ENCODE measurements around the gene URB1. TPM values are rescaled to one million over a fixed set of nuclear protein-coding genes. Genes with fewer than 3 reads are reported as not detected.

URB1 gene
- polyA plus RNA-seq, 2 donors = 4.6 to 5.5 TPM

- H3K27ac ChIP-seq (ENCODE audit: low read depth in 2 of 2, low read length in 1 of 2) = no peak overlapping the region
- WGBS, 2 donors = 97 to 98% methylated on average over 4 of the region's 4 CpGs
Measured at GRCh38 chr21:32307706-32308105, 85.1 kb downstream of the URB1 start.

GRCh38 chr21:32306021-32306780 lies 86.6 kb downstream of the URB1 start:
- Histone ChIP-seq H3K36me3 (ENCODE audit: control insufficient read depth in 2 of 2, insufficient read depth in 2 of 2, low read length in 1 of 2) (peaks cover 0 to 12% of the 10 kb centered on the region in 2 donors), H3K27ac (ENCODE audit: low read depth in 2 of 2, low read length in 1 of 2) (no peak overlapping the region), H3K4me1 (ENCODE audit: control insufficient read depth in 2 of 2, insufficient read depth in 2 of 2, low read length in 1 of 2) (no peaks in the 10 kb centered on the region), H3K4me3 (ENCODE audit: low read depth in 1 of 2, low read length in 2 of 2) (no peak overlapping the region), H3K9me3 (ENCODE audit: control insufficient read depth in 2 of 2, insufficient read depth in 1 of 2, low read depth in 1 of 2, low read length in 1 of 2) (no peaks in the 10 kb centered on the region), H3K27me3 (ENCODE audit: control insufficient read depth in 1 of 2, insufficient read depth in 2 of 2, low read length in 2 of 2) (no peaks in the 10 kb centered on the region)
- 69 to 70% methylated on average over 22 of the region's 22 CpGs for WGBS, 2 donors

More at GRCh38 chr21:32307706-32308105, 85.1 kb downstream of the URB1 start:
- H3K9me3 ChIP-seq (ENCODE audit: control insufficient read depth in 2 of 2, insufficient read depth in 1 of 2, low read depth in 1 of 2, low read length in 1 of 2) = no peaks in the 10 kb centered on the region
- no peak overlapping the region for H3K4me3 ChIP-seq (ENCODE audit: low read depth in 1 of 2, low read length in 2 of 2)
- no peaks in the 10 kb centered on the region for H3K27me3 ChIP-seq (ENCODE audit: control insufficient read depth in 1 of 2, insufficient read depth in 2 of 2, low read length in 2 of 2)
- peaks cover 2 to 23% of the 10 kb centered on the region in 2 donors for H3K36me3 ChIP-seq (ENCODE audit: control insufficient read depth in 2 of 2, insufficient read depth in 2 of 2, low read length in 1 of 2)
- H3K4me1 ChIP-seq (ENCODE audit: control insufficient read depth in 2 of 2, insufficient read depth in 2 of 2, low read length in 1 of 2) = no peaks in the 10 kb centered on the region

- Histone ChIP-seq H3K9me3 (ENCODE audit: control insufficient read depth in 2 of 2, insufficient read depth in 1 of 2, low read depth in 1 of 2, low read length in 1 of 2) (no peaks in the 10 kb centered on the region), H3K36me3 (ENCODE audit: control insufficient read depth in 2 of 2, insufficient read depth in 2 of 2, low read length in 1 of 2) (peaks cover 0 to 15% of the 10 kb centered on the region in 2 donors), H3K27me3 (ENCODE audit: control insufficient read depth in 1 of 2, insufficient read depth in 2 of 2, low read length in 2 of 2) (no peaks in the 10 kb centered on the region), H3K27ac (ENCODE audit: low read depth in 2 of 2, low read length in 1 of 2) (no peak overlapping the region), H3K4me1 (ENCODE audit: control insufficient read depth in 2 of 2, insufficient read depth in 2 of 2, low read length in 1 of 2) (no peaks in the 10 kb centered on the region), H3K4me3 (ENCODE audit: low read depth in 1 of 2, low read length in 2 of 2) (no peak overlapping the region)
- WGBS, 2 donors = 94 to 96% methylated on average over 7 of the region's 7 CpGs
Measured at GRCh38 chr21:32304998-32305397, 87.8 kb downstream of the URB1 start.

GRCh38 chr21:32303385-32303784 lies 89.4 kb downstream of the URB1 start:
- no peaks in the 10 kb centered on the region for H3K9me3 ChIP-seq (ENCODE audit: control insufficient read depth in 2 of 2, insufficient read depth in 1 of 2, low read depth in 1 of 2, low read length in 1 of 2)
- H3K4me3 ChIP-seq (ENCODE audit: low read depth in 1 of 2, low read length in 2 of 2) = no peak overlapping the region
- no peak overlapping the region for H3K27ac ChIP-seq (ENCODE audit: low read depth in 2 of 2, low read length in 1 of 2)
- H3K27me3 ChIP-seq (ENCODE audit: control insufficient read depth in 1 of 2, insufficient read depth in 2 of 2, low read length in 2 of 2) = no peaks in the 10 kb centered on the region
- WGBS, 2 donors = 91 to 98% methylated on average over 1 of the region's 1 CpG
- H3K36me3 ChIP-seq (ENCODE audit: control insufficient read depth in 2 of 2, insufficient read depth in 2 of 2, low read length in 1 of 2) = peaks cover 0 to 9% of the 10 kb centered on the region in 2 donors
- no peaks in the 10 kb centered on the region for H3K4me1 ChIP-seq (ENCODE audit: control insufficient read depth in 2 of 2, insufficient read depth in 2 of 2, low read length in 1 of 2)

DNA sequence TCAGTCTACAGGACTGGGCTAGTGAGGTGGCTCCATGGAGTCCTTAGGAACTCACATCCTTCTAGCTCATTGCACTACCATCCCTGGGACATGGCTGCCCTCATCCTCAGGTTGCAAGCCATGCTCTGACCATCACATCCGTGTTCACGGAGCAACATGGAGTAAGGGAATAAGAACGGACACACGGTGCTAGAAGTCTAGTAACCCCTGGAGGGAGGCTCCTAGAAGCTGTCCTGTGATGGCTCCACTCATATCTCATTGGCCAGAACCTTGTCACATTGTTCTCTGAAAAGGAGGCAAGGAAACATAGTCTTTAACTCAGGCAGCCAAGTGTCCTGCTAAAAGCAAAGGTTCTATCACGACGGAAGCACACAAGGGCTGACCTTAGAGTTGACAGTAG lies 90.3 kb downstream of the URB1 start:
- H3K4me3 ChIP-seq (ENCODE audit: low read depth in 1 of 2, low read length in 2 of 2) = no peak overlapping the region
- peaks cover 0 to 8% of the 10 kb centered on the region in 2 donors for H3K36me3 ChIP-seq (ENCODE audit: control insufficient read depth in 2 of 2, insufficient read depth in 2 of 2, low read length in 1 of 2)
- no peak overlapping the region for H3K27ac ChIP-seq (ENCODE audit: low read depth in 2 of 2, low read length in 1 of 2)
- 90 to 95% methylated on average over 6 of the region's 6 CpGs for WGBS, 2 donors
- H3K27me3 ChIP-seq (ENCODE audit: control insufficient read depth in 1 of 2, insufficient read depth in 2 of 2, low read length in 2 of 2) = no peaks in the 10 kb centered on the region
- no peaks in the 10 kb centered on the region for H3K4me1 ChIP-seq (ENCODE audit: control insufficient read depth in 2 of 2, insufficient read depth in 2 of 2, low read length in 1 of 2)
- no peaks in the 10 kb centered on the region for H3K9me3 ChIP-seq (ENCODE audit: control insufficient read depth in 2 of 2, insufficient read depth in 1 of 2, low read depth in 1 of 2, low read length in 1 of 2)

GRCh38 chr21:32301596-32301995 lies 91.2 kb downstream of the URB1 start:
- Histone ChIP-seq H3K9me3 (ENCODE audit: control insufficient read depth in 2 of 2, insufficient read depth in 1 of 2, low read depth in 1 of 2, low read length in 1 of 2) (no peaks in the 10 kb centered on the region), H3K27ac (ENCODE audit: low read depth in 2 of 2, low read length in 1 of 2) (no peak overlapping the region), H3K36me3 (ENCODE audit: control insufficient read depth in 2 of 2, insufficient read depth in 2 of 2, low read length in 1 of 2) (peaks cover 0 to 8% of the 10 kb centered on the region in 2 donors), H3K4me1 (ENCODE audit: control insufficient read depth in 2 of 2, insufficient read depth in 2 of 2, low read length in 1 of 2) (no peaks in the 10 kb centered on the region), H3K4me3 (ENCODE audit: low read depth in 1 of 2, low read length in 2 of 2) (no peak overlapping the region), H3K27me3 (ENCODE audit: control insufficient read depth in 1 of 2, insufficient read depth in 2 of 2, low read length in 2 of 2) (no peaks in the 10 kb centered on the region)
- 83 to 86% methylated on average over 2 of the region's 2 CpGs for WGBS, 2 donors

- H3K9me3 ChIP-seq (ENCODE audit: control insufficient read depth in 2 of 2, insufficient read depth in 1 of 2, low read depth in 1 of 2, low read length in 1 of 2) = no peaks in the 10 kb centered on the region
- no peaks in the 10 kb centered on the region for H3K27me3 ChIP-seq (ENCODE audit: control insufficient read depth in 1 of 2, insufficient read depth in 2 of 2, low read length in 2 of 2)
- WGBS, 2 donors = 92 to 93% methylated on average over 41 of the region's 41 CpGs
- H3K4me3 ChIP-seq (ENCODE audit: low read depth in 1 of 2, low read length in 2 of 2) = no peak overlapping the region
- no peaks in the 10 kb centered on the region for H3K4me1 ChIP-seq (ENCODE audit: control insufficient read depth in 2 of 2, insufficient read depth in 2 of 2, low read length in 1 of 2)
- no peak overlapping the region for H3K27ac ChIP-seq (ENCODE audit: low read depth in 2 of 2, low read length in 1 of 2)
- H3K36me3 ChIP-seq (ENCODE audit: control insufficient read depth in 2 of 2, insufficient read depth in 2 of 2, low read length in 1 of 2) = peaks cover 0 to 6% of the 10 kb centered on the region in 2 donors
Measured at GRCh38 chr21:32300117-32300681, 92.6 kb downstream of the URB1 start.

DNA sequence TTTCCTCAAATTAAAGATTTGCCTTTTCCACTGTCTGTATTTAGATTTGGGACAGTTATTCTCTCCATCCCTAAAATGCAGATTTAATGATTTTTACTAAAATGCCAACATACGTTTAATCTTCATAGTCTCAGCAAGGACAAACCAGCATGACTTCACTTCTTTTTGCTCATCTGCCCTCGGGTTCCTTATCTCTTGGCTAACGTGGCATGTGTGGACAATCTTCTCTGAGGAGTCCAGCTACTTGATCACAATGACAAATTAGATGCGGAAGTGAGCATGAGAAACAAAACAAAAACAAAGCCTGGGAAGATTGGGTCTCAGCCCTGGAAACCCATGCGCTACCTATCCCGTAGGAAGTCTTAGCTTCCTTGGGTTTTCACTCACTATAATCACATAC lies 93.1 kb downstream of the URB1 start:
- 83 to 85% methylated on average over 6 of the region's 6 CpGs for WGBS, 2 donors
- H3K27ac ChIP-seq (ENCODE audit: low read depth in 2 of 2, low read length in 1 of 2) = no peak overlapping the region
- H3K4me1 ChIP-seq (ENCODE audit: control insufficient read depth in 2 of 2, insufficient read depth in 2 of 2, low read length in 1 of 2) = no peaks in the 10 kb centered on the region
- H3K27me3 ChIP-seq (ENCODE audit: control insufficient read depth in 1 of 2, insufficient read depth in 2 of 2, low read length in 2 of 2) = no peaks in the 10 kb centered on the region
- peaks cover 0 to 6% of the 10 kb centered on the region in 2 donors for H3K36me3 ChIP-seq (ENCODE audit: control insufficient read depth in 2 of 2, insufficient read depth in 2 of 2, low read length in 1 of 2)
- H3K9me3 ChIP-seq (ENCODE audit: control insufficient read depth in 2 of 2, insufficient read depth in 1 of 2, low read depth in 1 of 2, low read length in 1 of 2) = no peaks in the 10 kb centered on the region
- no peak overlapping the region for H3K4me3 ChIP-seq (ENCODE audit: low read depth in 1 of 2, low read length in 2 of 2)

DNA sequence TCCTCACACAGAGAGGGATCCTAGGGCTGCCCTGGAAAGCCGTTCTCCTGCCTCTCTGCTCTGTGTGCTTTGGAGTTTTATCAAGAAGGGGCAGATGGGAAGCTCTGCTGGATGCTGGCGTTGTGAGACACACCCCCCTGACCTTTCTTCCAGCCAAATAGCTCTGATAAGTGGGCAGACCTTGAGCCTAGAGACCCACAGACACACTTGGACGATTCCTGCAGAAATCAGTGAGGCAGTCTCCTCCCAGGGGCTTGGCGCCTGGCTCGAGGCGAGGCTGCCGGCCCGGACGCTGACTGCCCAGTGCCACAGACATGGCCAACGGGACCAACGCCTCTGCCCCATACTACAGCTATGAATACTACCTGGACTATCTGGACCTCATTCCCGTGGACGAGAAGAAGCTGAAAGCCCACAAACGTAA lies 94.1 kb downstream of the URB1 start, which contains the start of gene MRAP:
Gene MRAP, plus strand, starts transcription at position 198 of the 424 bp plus-strand sequence. Its CDS starts 117 bp downstream, at position 315.
- Histone ChIP-seq H3K4me3 (ENCODE audit: low read depth in 1 of 2, low read length in 2 of 2) (no peak within 1 kb of the TSS), H3K27me3 (ENCODE audit: control insufficient read depth in 1 of 2, insufficient read depth in 2 of 2, low read length in 2 of 2) (no peaks in the 10 kb centered on the region), H3K9me3 (ENCODE audit: control insufficient read depth in 2 of 2, insufficient read depth in 1 of 2, low read depth in 1 of 2, low read length in 1 of 2) (no peaks in the 10 kb centered on the region), H3K27ac (ENCODE audit: low read depth in 2 of 2, low read length in 1 of 2) (no peak within 1 kb of the TSS), H3K4me1 (ENCODE audit: control insufficient read depth in 2 of 2, insufficient read depth in 2 of 2, low read length in 1 of 2) (no peaks in the 10 kb centered on the region), H3K36me3 (ENCODE audit: control insufficient read depth in 2 of 2, insufficient read depth in 2 of 2, low read length in 1 of 2) (peaks cover 0 to 6% of the 10 kb centered on the region in 2 donors)
- WGBS, 2 donors = 81 to 89% methylated on average over 14 of the region's 14 CpGs
